NCI-H510A (cell line): Measurements from ENCODE around the gene AKR1D1.
A peak's percentile ranks its signal among the peaks of the same experiment; 100 is the strongest.
"Not testable (repeated sequence)": the region's sequence is repeated elsewhere in the genome, so short reads cannot be mapped to it uniquely, and the experiment has no call there.

Experiments
- DNase-seq: peaks from one replicate; lab custom pipeline; 2025; lab: John Stamatoyannopoulos, UW

The AKR1D1 gene

DNA sequence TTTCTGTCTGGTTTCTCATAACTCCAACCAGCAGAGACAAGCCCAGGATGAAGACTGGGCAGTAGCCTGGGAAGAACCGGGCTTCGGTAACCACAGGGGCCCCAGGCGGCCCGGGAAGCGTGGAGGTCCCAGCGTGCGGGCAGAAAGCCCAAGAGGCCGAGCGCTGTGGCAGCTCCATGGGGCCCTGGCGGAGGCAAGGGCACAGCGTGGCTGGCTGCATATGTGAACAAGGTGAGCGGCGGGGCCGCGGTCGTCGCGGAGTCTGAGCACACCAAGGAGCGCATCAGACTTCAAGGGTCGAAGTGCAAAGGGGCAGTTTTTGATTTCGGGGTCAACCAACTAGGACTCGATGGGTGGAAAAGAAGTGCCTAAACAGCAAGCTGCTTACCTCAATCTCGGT is 45.9 kb downstream of the AKR1D1 start:
- DNase-seq = no peak

- DNase-seq = no peak
Observed at GRCh38 chr7:138125119-138125518, 48.9 kb downstream of the AKR1D1 start.

DNA sequence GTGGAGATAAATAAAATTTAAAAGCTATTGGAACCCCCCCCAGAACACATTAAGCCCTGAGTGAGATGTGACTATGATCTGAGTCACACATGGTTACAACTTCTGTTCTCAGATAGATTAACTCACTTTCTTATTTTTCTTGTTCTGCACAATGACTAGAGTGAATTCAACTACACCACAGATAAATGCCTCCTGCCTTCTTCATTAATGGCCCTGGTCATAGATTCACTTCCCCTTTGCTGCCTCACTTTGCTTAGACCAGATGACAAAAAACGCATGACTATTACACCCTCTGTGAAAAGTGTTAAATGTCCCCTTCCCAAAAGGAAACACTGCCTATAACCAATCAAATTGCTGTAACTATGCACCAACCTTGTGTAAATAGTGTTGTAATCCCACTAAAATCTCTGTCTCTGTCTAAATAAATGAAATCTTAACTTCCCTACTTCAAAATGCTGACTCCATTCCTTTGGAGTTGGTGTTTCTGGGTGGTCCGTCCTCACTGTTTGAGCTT is 49.4 kb downstream of the AKR1D1 start:
- no peak for DNase-seq

GRCh38 chr7:138126928-138127327 is 50.7 kb downstream of the AKR1D1 start:
- no peak for DNase-seq

- no peak for DNase-seq
Observed at GRCh38 chr7:138127996-138128395, 51.7 kb downstream of the AKR1D1 start.

- DNase-seq = no peak
Observed at GRCh38 chr7:138129551-138130165, 53.4 kb downstream of the AKR1D1 start.

DNA sequence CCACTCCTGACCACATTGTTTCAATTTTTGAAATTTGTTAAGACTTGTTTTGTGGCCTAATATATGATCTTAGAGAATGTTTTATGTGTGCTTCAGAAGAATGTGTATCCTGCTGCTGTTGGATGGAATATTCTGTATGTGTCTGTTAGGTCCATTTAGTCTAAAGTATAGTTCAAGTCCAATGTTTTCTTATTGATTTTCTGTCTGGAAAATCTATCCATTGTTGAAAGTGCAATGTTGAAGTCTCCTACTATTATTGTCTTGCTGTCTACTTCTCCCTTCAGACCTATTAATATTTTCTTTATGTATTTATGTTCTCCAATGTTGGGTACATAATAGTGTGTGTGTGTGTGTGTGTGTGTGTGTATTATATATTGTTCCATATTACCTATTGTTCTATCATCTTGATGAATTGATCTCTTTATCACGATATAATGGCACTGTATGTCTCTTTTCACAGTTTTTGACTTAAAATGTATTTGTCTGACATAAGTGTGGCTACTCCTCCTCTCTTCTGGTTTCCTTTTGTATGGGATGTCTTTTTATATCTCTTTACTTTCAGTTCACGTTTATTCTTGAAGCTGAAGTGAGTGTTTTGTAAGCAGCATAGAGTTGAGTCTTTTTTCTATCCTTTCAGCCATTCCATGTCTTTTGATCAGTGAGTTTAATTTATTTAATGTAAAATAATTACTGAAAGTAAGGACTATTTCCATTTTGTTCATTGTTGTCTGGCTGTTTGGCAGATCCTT is 61.3 kb downstream of the AKR1D1 start:
- DNase-seq = no peak

DNA sequence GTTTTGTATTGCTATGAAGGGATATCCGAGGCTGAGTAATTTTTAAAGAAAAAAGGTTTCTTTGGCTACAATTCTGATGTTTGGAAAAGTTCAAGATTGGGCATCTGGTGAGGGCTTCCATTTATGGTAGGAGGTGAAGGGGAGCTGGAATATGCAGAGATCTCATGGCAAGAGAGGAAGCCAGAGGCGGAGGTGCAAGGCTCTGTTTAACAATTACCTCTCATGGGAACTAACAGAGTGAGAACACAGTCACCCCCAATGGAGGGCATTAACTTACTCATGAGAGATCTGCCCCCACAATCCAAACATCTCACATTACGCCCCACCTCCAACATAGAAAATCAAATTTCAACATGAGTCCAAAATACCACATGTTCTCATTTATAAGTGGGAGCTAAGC is 62.0 kb downstream of the AKR1D1 start:
- no peak for DNase-seq

GRCh38 chr7:138142583-138143201 is 66.4 kb downstream of the AKR1D1 start:
- no peak for DNase-seq

DNA sequence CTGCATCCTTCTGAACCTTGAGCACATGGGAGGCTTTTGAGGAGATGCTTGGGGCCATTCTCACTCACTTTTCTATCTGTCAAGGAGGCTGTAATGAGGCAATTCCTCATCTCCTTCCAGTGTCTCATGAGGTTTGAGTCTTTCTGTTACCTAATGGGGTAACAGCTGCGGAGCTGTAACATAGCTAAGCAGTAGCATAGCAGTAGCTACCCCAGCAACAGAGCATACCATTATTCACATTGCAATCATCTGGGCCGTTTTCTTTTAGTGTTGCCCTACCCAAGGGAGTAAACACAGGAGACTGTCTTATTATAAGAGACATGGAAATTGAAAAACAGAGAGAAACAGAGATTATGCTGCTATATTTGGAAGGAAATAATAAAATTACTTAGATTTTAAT is 68.7 kb downstream of the AKR1D1 start:
- DNase-seq = no peak

DNA sequence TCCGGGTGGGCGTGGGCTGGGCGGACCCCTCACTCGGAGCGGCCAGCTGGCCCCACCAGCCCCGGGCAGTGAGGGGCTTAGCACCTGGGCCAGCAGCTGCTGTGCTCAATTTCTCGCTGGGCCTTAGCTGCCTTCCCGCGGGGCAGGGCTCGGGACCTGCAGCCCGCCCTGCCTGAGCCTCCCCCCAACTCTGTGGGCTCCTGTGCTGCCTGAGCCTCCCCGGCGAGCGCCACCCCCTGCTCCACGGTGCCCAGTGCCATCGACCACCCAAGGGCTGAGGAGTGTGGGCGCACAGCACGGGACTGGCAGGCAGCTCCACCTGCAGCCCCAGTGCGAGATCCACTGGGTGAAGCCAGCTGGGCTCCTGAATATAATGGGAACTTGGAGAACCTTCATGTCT is 70.0 kb downstream of the AKR1D1 start:
- DNase-seq = not testable (repeated sequence)

GRCh38 chr7:138146757-138147734 is 70.8 kb downstream of the AKR1D1 start:
- DNase-seq = not testable (repeated sequence)

DNA sequence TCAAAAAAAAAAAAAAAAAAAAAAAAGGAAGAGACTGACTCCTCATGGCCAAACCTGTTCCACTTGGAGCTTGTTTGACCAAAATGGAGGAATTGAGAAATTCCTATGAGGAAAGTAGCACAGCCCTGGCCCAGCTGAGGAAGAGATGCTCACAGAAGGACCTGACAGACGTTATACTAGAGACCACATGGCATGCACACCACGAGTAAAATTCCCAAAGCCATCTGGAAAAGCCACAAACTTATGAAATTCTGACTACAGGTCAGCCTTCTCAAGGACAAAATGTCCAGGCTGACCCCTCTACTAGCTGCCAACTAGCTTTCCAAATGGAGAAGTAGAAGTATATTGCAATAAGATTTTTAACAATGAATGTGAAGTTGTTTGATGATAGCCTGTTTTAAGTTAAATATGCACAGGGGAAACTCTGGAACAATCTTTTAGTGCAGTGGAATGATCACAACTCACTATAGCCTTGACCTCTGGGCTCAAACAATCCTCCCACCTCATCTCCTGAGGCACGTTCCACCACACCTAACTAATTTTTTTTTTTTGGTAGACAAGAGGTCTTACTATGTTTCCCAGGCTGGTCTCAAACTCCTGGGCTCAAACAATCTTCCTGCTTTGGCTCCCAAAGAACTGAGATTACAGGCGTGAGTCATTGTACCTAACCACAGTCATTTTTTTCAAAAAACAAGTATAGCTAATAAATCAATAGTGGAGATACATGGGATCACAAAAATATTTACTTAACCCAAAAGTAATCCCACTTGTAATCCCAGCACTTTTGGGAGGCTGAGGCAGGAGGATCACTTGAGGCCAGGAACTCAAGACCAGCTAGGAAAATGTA is 75.7 kb downstream of the AKR1D1 start:
- no peak for DNase-seq

- DNase-seq = no peak
Observed at GRCh38 chr7:138154661-138155060, 78.4 kb downstream of the AKR1D1 start.

DNA sequence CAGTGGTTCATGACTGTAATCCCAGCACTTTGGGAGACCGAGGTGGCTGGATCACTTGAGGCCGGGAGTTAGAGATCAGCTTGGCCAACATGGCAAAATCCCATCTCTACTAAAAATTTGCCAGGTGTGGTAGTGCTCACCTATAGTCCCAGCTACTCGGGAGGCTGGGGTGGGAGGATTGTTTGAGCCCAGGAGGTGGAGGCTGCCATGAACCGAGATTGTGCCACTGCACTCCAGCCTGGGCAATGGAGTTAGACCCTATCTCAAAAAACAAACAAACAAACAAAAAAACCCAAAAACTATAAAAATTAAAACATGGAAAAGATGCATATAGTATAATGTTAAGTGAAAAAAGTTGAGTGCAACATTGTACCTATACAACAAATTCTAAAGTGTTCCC is 81.4 kb downstream of the AKR1D1 start:
- DNase-seq = no peak

- no peak for DNase-seq
Observed at GRCh38 chr7:138158739-138159528, 82.7 kb downstream of the AKR1D1 start.

- DNase-seq = peak; percentile 81
Observed at GRCh38 chr7:138161600-138162081, 85.4 kb downstream of the AKR1D1 start.

GRCh38 chr7:138162236-138162635 is 86.0 kb downstream of the AKR1D1 start:
- DNase-seq = no peak

GRCh38 chr7:138163800-138164199 is 87.5 kb downstream of the AKR1D1 start:
- DNase-seq = no peak

DNA sequence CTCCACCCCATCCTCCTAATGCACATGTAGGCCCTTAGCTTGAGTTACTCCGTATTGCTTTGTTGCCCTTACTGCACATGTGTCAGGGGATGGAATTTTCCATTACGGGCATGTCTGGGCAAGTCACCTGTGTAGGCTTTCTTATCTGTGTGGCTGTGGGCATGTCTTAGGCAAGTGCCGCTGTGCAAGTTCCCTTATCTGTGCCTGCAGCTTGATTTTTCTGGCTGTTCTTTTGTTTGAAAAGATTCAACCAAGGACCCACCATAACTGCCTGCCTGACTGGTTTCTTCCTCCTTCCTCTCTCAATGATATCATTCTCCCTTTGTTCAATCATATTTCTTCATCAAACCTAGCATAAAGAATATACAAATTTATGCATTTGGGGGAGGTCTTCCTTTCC is 88.5 kb downstream of the AKR1D1 start:
- DNase-seq = no peak
